GM21381 (cell line): Measurements from ENCODE around the gene PLEKHG4B.

Experiments
- ATAC-seq: cut with Tn5 transposase; IDR thresholded peaks from one replicate; pipeline ENCODE4 v1.9.1; 2021; ENCODE audit warnings: mild to moderate bottlenecking, moderate library complexity; ENCODE audit not compliant: unreplicated experiment

Gene PLEKHG4B

DNA sequence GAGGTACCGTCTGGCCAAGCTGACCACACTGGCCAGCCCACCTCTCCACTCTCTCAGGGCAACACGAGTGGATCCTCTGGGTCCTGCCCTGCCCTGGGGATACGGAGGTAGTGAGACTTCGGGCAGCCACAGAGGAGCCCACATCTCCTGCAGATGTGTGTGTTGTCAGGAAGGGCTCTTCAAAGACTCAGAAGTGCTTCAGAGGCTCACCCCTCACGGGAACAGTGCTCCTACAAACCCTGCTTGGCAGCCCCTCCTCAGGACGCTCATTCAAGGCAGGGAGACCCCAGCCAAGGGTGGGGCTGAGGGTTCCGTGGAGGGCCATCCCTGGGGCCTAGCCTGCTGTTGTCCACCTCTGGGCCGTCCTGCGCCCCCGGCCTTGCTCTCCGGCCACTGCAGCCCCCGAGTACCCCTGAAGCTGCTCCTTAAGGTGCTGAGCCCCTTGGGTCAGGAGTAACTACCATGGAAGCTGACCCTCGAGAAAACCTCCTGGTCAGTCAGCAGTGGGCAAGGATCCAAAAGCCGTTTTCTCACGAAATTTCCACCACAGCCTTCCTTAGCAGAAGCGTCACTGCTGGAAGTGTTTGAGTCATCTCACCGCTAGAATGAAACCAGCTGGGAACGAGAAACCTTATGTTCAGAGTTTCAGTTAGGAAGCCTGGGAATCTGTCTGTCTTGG lies 76.2 kb downstream of the PLEKHG4B start:
- ATAC-seq: no peak

DNA sequence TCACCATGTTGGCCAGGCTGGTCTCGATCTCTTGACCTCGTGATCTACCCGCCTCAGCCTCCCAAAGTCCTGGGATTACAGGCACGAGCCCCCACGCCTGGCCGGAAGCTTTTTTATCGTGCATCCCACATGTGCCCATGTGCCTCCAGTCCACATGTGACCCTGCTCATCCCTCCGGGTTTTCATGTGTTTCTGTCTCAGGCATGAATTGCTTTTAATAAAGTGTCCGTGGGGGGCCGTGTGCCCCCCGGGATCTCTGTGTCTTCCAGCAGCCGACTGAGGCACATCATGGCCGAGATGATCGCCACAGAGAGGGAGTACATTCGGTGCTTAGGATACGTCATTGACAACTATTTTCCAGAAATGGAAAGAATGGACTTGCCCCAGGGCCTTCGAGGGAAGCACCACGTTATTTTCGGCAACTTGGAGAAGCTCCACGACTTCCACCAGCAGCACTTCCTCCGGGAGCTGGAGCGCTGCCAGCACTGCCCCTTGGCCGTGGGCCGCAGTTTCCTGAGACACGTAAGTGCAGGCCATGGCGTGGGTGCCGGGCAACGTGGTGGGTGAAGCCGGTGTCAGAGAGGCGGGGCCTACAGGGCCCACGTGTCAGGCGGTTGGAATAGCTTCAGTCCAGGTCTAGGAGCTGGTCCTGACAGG lies 77.2 kb downstream of the PLEKHG4B start:
- no peak for ATAC-seq

DNA sequence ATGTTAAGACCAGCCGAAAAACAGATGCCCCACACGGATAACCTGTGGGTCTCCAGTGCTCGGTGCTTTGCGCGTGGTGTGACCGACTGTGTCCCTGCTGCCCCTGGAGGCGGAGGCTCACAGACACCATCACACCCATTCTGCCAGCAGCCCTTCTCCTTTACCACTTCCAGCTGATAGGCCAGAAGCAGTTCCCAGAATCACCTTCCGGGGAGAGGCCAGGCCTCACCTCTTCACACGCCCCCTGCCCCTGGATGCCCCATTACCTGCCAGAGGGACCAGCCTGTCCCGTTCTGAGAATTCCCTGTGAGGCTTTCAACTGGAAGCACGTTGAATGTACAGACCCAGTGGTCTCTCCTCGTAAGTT lies 77.7 kb downstream of the PLEKHG4B start:
- no peak for ATAC-seq

DNA sequence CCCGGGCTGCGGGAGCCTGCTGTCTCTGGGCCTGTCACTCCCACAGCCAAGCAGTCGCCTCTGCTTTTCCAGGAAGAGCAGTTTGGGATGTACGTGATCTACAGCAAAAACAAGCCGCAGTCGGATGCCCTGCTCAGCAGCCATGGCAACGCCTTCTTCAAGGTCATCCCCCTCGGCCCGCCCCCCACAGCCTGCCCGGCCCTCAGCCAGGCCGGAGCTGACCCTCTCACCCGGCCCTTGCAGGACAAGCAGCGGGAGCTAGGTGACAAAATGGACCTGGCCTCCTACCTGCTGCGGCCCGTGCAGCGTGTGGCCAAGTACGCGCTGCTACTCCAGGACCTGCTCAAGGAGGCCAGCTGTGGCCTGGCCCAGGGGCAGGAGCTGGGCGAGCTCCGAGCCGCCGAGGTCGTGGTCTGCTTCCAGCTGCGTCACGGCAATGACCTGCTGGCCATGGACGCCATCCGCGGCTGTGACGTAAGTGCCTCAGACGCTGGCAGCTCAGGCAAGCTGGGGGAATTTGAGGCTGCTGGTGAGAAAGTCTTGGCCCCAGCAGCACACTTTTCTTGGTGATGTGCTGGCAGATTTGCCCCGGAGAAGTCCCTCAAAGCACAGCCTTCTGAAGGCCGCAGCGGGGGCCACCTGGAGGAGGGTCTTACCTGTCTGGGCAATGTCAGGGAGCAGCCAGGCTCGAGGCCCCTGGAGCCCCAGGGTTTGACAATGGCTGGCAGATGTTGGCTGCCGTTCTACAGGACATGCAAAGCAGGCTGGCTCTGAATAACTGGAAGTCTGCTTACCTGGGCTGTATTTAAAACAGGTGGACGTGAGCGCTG lies 79.2 kb downstream of the PLEKHG4B start:
- no peak for ATAC-seq

DNA sequence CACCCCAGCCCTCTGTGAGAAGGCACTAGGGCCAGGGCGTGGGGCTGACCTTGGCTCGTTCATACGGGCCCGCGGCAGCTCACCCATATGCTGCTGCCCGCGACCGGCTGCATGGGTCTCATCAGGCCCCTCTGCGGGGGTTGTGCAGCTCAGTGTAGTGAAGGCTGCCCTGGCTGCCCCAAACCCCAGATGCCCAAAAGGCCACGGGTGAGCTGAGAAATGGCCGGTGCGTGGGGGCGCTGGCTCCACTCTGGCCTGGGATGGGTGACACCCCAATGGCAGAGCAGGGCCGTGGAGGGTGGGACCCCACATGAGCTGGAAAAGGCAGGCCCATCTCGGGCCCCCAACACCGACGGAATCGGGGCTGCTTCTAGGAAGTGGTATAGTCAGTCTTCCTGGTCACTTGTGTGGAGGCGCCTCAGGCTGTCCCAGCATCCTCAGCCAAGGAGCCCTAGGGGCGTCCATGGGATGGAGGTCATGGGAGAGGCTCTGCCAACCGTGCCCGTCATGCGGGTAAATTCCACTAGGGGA lies 79.9 kb downstream of the PLEKHG4B start:
- ATAC-seq: no peak

DNA sequence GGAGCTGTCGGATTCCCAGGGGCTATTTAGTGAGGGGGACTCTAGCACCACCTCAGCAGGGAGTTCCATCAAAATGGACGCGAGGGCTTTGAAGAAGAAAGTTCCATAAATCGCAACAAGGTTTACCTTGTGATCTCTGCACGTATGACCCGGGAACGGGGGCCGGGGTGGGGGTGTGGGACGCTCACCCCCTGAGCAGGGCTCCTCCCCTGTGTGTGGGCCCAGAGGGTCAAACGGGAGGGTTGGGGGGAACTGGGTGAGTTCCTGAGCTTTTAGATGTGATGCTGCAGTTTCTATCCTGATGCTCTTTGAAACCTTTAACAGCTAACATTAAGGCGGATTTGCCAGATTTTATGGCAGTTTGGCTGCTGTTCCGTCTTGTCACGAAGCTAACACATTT lies 80.5 kb downstream of the PLEKHG4B start:
- no peak for ATAC-seq

DNA sequence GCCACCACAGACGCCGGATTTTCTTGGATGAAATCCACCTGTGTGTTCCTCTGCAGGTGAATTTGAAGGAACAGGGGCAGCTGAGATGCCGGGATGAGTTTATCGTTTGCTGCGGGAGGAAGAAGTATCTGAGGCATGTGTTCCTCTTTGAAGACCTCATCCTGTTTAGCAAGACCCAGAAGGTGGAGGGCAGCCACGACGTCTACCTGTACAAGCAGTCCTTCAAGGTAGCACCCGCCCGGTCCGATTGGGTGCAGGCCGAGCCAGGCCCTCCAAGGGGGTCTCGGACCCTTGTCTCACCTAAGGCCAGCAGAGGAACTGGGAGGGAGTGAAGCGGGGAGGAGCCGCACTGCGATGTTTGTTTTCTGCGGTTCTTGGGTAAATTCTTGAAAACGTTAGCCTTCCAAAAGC lies 80.9 kb downstream of the PLEKHG4B start:
- ATAC-seq: no peak

DNA sequence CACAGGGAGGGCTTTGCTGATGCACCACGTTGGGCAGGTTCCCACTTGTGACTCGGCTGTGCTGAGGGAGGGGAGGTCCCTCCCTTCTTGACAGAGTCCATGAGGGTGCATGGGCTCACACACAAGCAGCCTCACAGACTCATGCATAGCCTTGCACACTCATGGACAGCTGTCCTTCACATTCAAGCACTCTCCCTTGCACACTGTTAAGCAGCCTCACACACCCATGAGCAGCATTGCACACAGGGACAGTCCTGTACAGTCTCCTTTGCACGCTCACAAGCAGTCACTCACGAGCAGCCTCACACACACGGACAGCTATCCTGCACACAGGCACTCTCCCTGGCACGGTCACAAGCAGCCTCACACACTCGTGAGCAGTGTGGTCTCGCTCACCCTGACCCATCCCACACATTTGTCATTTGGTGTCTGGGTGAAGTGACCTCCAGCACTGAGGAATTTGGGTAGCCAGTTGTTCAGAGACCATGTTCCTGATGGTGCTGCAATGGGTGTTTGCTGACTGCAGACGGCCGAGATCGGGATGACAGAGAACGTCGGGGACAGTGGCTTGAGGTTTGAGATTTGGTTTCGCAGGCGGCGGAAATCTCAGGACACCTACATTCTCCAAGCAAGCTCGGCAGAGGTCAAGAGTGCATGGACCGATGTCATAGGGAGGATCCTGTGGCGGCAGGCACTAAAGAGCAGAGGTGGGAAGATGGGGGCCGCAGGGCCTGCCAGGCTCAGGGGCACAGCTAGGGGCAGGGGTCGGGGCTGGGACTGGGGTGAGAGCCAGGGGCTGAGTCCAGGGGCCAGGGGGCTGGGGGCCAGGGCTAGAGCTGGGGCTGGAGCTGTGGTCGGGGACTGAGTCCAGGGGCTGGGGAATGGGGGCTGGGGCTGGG lies 81.7 kb downstream of the PLEKHG4B start:
- ATAC-seq: no peak

DNA sequence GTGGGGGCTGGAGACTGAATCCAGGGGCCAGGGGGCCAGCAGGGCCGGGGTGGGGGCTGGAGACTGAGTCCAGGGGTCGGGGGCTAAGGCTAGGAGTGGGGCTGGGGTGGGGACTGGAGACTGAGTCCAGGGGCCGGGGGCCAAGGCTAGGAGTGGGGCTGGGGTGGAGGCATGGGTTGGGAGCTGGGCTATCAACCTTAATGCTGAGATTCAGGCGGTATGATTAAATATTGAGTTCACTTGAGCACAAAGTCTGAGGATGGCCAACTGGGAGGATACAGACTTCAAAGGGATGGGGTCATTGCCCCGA lies 82.3 kb downstream of the PLEKHG4B start:
- no peak for ATAC-seq

DNA sequence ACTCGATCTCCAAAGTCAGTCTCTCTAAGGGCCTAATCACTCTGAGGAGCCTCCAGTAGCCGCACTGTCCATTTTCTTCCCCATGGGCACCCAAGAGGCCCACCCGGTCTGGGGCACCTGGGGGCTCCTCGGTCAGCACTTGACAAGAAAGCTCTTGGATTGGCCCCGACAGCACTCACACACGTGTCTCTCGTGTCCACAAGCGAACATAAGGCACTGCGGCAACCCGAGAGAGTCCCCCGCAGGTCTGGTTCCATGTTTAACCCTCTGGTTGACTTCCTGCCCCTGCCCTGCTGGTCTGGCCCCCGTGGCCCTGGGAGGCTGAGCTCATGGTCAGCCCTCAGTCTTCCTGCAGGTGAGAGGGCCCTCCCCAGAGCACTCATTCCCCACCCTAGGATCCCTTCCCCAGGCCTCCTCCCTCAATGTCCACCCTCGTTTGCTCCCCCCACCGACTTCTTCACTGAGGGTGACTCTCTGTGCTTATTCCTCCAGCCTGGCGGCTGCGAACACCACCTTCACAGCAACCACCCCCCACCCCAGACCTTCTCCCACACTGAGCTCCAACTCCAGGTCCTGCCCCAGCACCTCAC lies 83.0 kb downstream of the PLEKHG4B start:
- no peak for ATAC-seq

DNA sequence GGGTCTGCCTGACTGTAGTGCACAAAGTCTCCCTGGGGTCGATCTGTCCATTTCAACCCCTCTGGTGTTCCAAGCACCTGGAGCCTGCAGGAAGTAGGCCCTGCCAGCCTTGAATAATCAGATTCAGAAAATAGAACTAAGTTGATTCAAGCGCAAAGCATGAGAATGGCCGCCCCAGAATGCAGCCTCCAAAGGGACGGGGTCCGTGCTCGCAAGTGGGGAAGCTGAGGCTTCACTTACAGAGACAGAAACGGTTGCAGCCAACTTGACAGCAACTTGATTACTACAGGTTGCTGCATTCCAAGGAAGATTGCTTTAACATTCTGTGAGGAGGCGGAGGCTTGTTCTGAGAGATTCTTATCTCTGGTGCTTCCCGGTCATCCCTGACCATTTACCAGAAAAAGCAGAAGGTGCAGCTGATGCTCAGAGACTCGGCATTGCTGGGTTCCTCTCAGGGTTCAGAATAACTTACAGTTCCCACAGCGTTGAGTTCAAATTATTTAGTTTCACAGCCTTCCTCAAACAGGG lies 84.4 kb downstream of the PLEKHG4B start:
- no peak for ATAC-seq

DNA sequence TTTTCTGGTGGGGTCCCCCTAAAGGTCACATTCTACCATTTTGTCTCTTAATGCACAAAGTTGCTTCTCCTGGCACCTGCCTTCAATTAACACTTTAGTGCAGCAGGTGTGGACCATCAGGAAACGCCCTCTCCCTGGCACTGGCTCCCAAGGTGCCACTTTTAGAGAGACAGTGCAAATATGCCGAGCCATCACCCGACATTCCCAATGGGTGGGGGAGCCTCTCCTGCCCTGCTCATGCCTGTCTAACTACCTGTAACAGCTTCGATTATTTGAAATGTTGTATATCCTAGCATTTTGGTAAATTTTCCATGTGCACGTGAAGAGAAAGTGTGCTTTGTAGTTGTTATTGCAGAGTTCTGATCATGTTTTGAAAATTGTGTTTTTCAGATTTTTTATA lies 86.1 kb downstream of the PLEKHG4B start:
- no peak for ATAC-seq

DNA sequence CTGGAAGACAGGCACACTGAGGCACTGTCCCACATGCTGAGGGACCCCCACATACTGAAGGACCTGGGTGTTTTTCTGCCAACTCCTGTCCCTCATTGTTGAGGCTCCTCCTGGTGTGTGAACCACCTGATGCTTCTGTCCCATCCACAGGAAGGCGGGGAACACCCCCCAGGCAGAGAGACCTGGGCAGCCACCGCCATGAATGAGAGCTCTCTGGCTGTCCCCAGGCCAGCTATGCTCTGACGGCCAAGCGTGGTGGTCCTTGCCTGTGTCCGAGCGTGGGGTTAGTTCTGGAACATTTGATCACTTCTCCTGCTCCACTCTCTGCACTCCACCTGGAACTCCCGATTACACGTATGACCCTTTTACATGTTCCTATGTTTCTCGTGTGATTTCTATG lies 87.4 kb downstream of the PLEKHG4B start:
- ATAC-seq: no peak

DNA sequence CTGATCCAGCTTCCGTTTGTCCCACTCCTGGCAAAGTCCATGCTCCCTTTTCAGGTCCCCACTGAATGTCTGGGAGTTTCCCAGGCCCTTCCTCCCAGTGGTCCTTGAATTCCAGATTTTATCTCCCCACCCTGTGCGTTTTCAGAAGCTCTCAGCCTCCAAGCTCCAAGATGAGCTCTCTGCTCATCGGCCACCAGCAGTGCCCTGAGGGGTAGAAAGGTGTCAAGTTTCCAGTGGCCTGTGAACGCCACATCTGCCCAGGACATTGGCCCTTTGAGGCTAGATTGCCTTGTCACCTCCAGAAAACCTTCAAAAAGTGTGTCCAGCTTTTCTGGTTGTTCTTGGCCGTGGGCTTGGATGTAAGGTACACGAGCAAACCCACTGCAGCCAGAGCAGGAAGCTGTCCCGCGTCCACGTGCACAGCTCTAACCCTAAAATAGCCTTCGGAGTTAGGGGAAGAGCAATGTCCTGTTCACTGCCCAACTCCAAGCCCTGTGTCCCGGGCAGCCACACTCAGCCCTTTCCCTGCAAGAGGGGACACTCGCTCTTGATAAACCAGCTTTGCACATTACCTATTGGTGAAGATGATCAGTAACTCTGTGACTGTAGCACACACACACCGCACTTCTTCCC lies 88.4 kb downstream of the PLEKHG4B start:
- ATAC-seq: no peak

DNA sequence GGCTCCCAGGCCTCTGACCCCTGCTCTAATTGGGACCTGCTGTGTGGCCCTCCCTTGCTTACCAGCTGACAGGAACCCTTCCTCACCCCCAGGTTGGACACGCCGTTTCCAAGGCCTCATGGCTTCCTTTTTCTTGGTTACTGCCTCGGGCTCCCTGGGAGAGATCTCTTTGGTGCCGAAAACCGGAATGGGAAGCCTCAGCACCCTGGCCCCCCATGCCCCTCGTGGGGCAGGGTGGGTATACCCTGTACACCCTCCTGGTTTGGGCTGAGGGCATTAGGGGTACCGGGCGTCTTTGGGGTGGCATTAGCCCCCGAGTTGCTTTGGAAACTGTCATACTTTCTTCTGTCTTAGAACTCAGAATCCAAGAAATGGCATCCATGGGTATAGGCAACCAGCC lies 89.2 kb downstream of the PLEKHG4B start:
- ATAC-seq: no peak

DNA sequence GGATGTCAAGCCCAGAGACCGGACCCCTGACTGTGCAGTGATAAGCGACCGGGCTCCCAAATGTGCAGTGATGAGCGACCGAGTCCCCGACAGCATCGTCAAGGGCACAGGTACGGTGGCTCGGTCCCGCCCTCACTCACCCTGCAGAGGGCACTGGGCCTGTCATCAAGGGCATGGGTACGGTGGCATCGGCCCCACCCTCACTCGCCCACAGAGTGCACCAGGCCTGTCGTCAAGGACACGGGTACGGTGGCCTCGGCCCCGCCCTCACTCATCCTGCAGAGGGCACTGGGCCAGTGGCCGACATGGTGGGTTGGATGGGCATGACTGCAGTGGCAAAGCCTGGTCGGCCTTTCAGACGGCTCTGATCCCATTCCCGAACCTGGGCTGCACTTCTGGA lies 89.6 kb downstream of the PLEKHG4B start:
- no peak for ATAC-seq

DNA sequence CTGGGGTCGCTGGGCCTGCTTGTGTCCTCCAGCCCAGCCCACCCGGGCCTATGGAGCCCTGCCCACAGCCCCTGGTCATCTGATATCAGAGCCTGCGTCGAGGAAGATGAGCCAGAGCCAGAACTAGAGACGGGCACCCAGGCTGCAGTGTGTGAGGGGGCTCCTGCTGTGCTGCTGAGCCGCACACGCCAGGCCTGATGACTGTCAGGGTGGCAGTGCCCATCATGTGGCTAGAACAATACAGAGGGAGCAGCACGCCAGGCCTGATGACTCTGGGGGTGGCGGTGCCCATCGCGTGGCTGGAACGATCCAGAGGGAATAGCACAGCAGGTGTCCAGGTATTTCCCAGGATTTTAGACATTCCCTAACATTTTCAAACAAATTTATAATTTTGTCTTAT lies 90.2 kb downstream of the PLEKHG4B start:
- no peak for ATAC-seq

DNA sequence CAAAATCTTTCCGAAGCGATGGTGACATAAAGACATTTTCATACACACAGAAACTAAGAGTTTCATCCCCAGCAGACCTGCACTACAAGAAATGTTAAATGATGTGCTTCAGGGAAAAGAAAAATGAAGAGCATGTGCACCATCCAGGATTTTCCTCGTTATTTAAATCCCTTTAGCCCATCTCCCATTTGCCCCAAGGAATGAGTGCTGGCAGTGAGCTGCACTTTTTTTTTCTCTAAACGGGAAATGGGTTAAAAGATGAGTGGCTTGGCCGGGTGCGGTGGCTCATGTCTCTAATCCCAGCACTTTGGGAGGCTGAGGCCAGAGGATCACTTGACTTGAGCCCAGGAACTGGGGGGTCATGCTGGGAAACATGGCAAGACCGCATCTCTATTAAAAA lies 92.5 kb downstream of the PLEKHG4B start:
- ATAC-seq: no peak

DNA sequence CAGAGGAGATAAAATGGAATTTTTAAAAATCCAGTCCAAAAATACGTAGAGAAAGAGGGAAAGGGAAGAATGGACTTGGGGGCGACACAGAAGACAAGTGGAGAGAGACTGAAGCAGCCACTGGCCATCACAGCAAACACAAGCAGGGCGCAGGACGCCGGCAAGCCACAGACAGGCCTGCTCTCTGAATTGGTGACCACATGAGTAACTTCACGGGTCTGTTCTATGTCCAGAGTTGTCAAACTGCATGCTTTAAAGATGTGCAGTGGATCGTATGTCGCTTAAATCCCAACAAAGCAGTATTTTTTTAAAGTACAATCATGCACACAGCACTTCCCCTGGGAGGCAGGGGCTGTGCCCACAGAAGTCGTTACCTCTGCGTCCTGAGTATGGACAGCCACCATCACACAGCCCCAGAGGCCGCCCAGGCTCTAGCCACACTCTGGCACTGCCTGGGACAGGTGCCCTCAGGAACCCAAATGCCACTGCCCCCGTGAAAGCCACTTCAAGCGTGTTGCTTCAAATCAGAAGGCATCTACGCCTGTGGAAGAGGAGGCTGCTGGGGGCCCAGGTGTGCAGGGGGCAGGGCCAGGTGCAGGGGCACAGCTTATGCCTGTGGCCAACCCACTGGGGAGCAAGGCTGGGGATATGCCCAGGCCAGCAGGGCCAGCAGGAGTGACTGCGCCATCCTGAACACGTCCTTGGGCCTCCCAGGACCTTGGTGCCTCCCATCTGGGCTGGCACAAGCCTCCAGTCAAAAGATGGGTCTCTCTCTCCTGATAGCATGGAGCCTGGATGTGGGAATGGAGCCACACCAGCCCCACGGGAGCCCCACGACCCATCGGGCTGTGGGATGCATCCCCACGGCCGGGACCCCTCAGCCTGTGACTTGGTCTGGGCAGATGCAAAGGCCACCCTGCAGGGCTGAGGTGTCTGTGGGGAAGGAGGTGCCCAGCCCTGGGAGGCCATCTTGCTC lies 93.4 kb downstream of the PLEKHG4B start:
- no peak for ATAC-seq
